GM12891 (cell line): Measurements from ENCODE around the gene GNG2.

Source experiments
- DNase-seq: peaks from one replicate; pipeline ENCODE4 v3.0.0; 2011; ENCODE audit warnings: low spot score; ENCODE audit not compliant: insufficient read length
- FAIRE-seq: peaks from 2 replicates; lab custom pipeline; 2011; peaks lifted over from hg19 to GRCh38; lab: Jason Lieb, UNC
- PAX5 ChIP-seq: IDR thresholded peaks from 2 replicates; pipeline ENCODE4 v1.6.1; 2011; ENCODE audit warnings: low read length, moderate library complexity, mild to moderate bottlenecking; ENCODE audit not compliant: insufficient read depth, severe bottlenecking
- POLR2A ChIP-seq: IDR thresholded peaks from 2 replicates; pipeline ENCODE4 v1.6.1; 2011; ENCODE audit warnings: low read depth, low read length, control low read depth
- POLR2AphosphoS5 ChIP-seq: IDR thresholded peaks from 2 replicates; pipeline ENCODE4 v1.6.1; 2011; ENCODE audit warnings: low read depth, low read length, control low read depth
- POU2F2 ChIP-seq: IDR thresholded peaks from 2 replicates; pipeline ENCODE4 v1.6.1; 2011; ENCODE audit warnings: low read depth, mild to moderate bottlenecking, control low read depth, low read length, moderate library complexity
- SPI1 ChIP-seq: IDR thresholded peaks from 2 replicates; pipeline ENCODE4 v1.6.1; 2011; ENCODE audit warnings: low read depth, low read length, control low read depth
- TAF1 ChIP-seq: IDR thresholded peaks from 2 replicates; pipeline ENCODE4 v1.6.1; 2011; ENCODE audit warnings: low read depth, low read length, control low read depth

Gene GNG2

DNA sequence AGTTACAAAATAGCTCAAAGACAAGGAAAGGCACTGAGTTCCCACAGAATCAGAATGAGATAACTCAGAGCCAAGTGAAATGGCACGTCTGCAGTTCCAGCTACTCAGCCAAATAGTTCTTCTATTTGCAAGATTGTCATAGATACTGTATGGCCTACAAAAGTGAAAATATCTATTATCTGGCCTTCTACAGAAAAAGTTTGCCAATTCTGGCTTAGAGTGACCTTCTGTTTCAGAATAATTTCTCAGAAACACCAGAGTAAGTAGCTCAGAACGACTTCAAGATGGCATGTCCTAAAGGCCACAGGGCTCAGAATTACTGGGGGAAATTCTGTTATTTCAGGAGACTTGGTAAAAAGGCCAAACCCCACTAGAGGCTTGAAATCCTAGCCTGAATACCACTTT is 118.3 kb downstream of the GNG2 start:
- DNase-seq (no peak), FAIRE-seq (no peak)
- no peak for TF ChIP-seq TAF1
- TF ChIP-seq POU2F2, result no peak
- no peak for TF ChIP-seq PAX5
- no peak for TF ChIP-seq POLR2AphosphoS5
- TF ChIP-seq POLR2A, result no peak
- TF ChIP-seq SPI1, result no peak

DNA sequence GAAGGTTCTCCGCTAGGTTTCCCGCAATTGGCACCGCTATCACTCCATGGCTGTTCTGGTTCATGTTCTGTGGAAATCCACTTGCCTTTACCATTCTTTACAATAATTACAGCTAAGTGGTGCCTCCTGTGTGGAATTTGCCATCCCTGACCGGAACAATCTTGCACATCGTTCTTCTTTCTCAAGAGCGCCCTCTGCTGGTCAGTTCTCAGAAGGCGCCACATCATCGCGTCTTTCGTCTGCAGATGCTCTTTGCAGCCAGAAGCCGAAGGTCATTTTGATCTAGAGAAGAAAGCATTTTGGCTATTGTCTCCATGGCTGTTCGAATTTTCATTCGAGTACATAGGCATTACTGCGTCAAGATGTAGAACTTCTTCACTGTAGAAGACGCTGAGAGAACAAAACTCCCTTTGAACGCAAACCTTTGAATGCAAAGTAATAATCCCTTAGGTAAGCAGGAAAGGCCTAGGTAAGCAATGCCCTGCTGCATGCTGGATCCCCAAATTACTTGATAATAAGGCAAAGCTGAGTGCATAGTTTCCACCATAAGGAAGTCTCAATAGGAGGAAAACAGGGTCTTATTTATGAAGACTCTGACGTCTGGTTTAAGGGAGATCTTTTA is 118.8 kb downstream of the GNG2 start:
- TF ChIP-seq POLR2AphosphoS5, result no peak
- no peak for TF ChIP-seq POLR2A
- no peak for TF ChIP-seq TAF1
- DNase-seq (no peak), FAIRE-seq (peak; percentile 91)

DNA sequence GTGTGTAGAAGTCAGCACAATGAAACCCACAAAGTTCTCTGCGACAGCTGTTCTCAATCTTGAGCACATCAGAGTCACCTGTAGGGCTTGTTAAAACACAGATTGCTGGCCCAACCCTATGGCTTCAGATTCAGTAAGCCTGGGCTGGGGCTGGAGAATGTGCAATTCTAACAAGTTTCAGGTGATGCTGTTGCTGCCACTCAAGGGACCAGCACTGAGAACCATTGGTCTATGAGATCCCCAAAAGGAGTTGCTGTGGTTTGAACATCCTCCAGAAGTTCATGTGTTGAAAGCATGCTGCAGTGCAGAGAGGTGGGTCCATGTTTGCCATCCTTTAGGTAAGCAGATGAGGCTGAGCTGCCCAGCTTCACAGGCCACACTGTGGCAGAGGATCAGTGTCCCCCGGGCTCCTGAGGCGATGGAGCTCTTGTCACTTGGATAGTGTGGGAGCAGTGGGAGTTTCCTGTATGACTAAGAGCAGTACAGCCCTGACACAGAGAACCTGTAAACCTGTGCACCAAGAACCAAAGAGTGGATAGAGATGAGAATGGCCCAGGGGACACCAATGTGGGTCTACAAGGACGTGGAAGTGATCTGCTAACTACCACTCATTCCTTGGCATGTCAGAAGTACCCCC is 120.9 kb downstream of the GNG2 start:
- DNase-seq, result no peak
- peak; percentile 55 for FAIRE-seq
- no peak for TF ChIP-seq TAF1
- TF ChIP-seq POLR2A, result no peak
- no peak for TF ChIP-seq POLR2AphosphoS5
- no peak for TF ChIP-seq SPI1
- TF ChIP-seq PAX5, result no peak
- no peak for TF ChIP-seq POU2F2

DNA sequence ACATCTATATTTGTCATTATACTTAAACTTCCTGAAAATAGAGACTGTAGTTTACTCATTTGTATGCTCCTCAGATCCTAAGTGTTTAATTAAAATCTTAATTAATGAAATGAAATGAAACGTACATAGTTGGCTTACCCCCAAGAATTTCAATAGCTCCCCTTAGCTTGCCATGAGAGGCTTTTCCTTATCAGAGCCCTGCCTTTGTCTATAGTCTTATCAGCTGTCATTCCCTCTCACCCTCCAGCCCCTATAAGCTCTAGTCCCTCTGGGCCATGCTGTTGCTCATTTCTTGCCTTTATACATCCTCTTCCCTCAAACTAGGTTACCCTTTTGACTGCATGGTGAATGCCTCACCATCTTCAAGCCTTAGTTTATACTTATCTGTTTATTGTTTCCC is 127.8 kb downstream of the GNG2 start:
- DNase-seq (no peak), FAIRE-seq (no peak)

DNA sequence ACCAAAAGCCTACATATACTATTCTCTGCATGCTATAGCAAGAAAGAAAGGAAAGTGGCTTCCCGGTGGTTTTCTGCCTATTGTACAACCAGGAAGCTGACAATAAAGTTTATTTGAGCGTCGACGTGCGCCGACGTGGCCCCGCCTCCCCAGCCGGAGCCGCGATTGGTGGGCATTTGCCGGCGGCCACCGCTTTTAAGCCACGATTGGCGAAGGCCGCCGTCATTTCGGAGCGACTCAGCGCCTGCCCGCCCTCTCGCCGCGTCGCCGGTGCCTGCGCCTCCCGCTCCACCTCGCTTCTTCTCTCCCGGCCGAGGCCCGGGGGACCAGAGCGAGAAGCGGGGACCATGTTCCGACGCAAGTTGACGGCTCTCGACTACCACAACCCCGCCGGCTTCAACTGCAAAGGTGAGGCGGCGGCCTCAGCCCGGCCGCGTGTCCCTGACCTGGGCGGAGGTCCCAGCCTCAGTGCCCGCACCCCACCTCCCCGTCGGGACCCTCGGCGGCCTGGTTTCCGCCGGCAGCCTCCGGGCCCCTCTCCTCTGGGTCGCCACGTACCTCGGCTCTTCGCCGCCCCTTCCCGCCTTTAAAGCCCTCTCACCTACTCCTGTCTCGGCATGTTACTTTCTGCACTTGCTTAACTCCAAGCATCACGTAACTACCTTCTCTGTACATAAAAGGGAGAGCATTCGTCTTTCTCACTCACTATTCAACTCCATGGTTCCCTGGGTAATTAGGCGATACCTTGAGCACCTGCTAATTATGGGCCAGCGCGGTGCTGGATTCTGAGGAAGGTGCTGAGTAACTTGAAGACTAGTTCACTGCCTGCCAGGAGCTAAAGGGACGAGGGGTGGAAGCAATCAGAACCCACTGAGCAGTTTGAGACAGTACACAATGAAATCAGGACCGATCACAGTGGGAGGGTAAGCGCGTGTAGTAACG is 129.2 kb downstream of the GNG2 start, which contains the start of gene RTRAF:
Gene RTRAF (plus strand): TSS at position 254 of the 942 bp plus-strand sequence. CDS start 94 bp downstream, at position 348.
- TF ChIP-seq PAX5 (no peak), TAF1 (peak; percentile 54; the same call in 1 of the 2 replicates), POU2F2 (0 out of 2 replicates have a peak, but pooled peaks have one; percentile 56), SPI1 (no peak), POLR2A (peak; percentile 92), POLR2AphosphoS5 (peak; percentile 89)
- peak; percentile 99 for FAIRE-seq
- peak; percentile 77 for DNase-seq

More for the DNA sequence above, 127.8 kb downstream of the GNG2 start:
- TF ChIP-seq TAF1 (no peak), POU2F2 (no peak), PAX5 (no peak), SPI1 (no peak), POLR2A (no peak), POLR2AphosphoS5 (no peak)

DNA sequence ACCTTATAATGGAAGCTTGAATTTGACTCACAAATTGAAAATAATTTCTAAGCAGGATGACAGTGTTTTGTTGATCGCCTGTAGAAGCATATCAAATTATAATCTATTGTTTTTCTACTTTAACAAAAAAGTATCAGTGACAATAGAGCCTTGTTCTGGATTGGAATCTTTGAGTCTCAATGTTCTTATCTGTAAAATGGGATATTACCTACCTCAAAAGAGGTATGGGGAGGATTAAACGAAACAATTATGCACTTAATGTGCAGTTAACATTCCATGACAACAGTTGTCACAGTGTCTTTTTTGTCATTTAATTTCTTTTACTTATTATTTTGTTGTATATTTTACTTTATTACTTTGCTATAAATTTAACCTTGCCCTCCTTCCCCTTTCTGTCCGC is 130.1 kb downstream of the GNG2 start:
- no peak for TF ChIP-seq POU2F2
- no peak for TF ChIP-seq TAF1
- no peak for TF ChIP-seq POLR2AphosphoS5
- no peak for TF ChIP-seq SPI1
- no peak for TF ChIP-seq PAX5
- TF ChIP-seq POLR2A, result no peak
- no peak for DNase-seq
- FAIRE-seq, result no peak

DNA sequence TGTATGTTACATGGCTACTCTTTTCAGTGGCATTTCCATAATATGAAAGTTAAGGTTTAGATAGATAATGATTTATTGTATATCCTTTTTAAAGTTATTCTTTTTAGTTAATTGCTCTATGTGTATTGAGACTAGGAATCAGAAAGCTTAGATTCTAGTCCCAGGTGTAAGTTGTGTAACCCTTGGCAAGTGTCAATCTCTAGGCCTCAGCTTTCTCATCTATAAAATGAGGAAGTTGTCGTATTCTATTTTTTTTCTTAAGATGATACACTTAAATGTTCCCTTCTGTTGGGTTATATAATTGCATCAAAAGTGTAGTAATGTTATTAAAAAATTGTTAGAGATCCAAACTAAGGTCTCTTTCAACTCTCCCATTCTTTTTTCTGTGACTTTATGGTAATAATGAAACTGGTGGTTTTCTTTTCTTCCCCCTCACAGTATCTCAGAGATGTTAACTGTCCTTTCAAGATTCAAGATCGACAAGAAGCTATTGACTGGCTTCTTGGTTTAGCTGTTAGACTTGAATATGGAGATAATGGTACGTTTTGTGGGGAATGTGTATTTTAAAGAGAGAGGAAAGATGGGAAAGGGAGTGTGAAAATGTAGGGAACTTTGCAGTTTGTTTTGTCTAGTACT is 133.0 kb downstream of the GNG2 start:
- DNase-seq (no peak), FAIRE-seq (peak; percentile 23)
- TF ChIP-seq POU2F2 (no peak), POLR2A (no peak), POLR2AphosphoS5 (no peak), PAX5 (no peak), SPI1 (no peak), TAF1 (no peak)

DNA sequence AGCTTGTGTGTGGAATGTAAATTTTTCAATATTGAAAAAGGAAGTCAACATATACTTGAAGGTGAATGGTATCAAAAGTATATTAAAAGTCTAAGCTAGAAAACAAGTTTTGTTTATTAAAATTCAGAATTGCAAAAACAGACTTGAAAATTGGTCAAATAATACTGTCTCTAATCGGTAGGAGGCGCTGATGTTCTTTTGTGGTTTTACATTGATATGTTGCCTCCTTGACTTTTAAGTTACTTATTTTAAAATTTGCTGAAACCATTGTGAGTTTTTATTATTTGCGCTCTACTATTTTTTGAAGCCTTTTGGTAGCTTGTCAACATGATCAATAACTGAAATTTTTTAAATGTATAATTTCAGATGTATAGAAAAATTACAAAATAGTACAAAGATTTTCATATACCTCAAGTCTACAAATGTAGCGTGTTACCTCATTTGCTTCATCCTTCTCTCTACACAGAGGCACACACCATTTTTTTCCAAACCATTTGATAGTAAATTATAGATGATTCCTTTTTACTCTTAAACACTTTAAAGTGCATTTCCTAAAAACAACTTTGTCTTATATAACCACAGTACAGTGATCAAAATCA is 135.8 kb downstream of the GNG2 start:
- TF ChIP-seq POLR2AphosphoS5, result no peak
- TF ChIP-seq TAF1, result no peak
- no peak for TF ChIP-seq POU2F2
- TF ChIP-seq POLR2A, result no peak
- no peak for TF ChIP-seq PAX5
- TF ChIP-seq SPI1, result no peak
- FAIRE-seq (no peak), DNase-seq (no peak)

DNA sequence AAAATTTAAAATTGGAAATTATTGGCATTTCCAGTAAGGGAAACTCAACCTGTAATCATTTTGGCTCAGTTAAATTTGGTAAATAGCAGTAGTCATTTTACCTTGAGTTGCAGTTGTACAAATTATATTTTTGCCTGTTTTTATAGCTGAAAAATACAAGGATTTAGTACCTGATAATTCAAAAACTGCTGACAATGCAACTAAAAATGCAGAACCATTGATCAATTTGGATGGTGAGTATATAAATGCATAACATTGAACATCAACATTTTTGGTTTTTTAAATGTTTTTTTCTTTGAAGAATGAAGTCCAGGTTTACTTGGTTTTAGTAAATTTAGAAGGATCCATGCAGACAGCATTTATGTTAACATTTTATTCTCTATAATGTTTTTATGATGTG is 137.9 kb downstream of the GNG2 start:
- TF ChIP-seq POU2F2 (no peak), POLR2AphosphoS5 (no peak), PAX5 (no peak), POLR2A (no peak), SPI1 (no peak), TAF1 (no peak)
- no peak for FAIRE-seq
- DNase-seq, result no peak
